Activated CD4-positive, alpha-beta T cell treated with anti-CD3 and anti-CD28 coated beads for 24 hours (primary cell): ENCODE results near the gene THSD4.
"Not testable (repeated sequence)": the region's sequence is repeated elsewhere in the genome, so short reads cannot be mapped to it uniquely, and the experiment has no call there.

Source experiments
- DNase-seq, 2 donors: peaks; one replicate each; pipeline ENCODE4 v3.0.0-alpha.2; 2020; ENCODE audit warnings: low read depth in 2 of 2

Gene THSD4

DNA sequence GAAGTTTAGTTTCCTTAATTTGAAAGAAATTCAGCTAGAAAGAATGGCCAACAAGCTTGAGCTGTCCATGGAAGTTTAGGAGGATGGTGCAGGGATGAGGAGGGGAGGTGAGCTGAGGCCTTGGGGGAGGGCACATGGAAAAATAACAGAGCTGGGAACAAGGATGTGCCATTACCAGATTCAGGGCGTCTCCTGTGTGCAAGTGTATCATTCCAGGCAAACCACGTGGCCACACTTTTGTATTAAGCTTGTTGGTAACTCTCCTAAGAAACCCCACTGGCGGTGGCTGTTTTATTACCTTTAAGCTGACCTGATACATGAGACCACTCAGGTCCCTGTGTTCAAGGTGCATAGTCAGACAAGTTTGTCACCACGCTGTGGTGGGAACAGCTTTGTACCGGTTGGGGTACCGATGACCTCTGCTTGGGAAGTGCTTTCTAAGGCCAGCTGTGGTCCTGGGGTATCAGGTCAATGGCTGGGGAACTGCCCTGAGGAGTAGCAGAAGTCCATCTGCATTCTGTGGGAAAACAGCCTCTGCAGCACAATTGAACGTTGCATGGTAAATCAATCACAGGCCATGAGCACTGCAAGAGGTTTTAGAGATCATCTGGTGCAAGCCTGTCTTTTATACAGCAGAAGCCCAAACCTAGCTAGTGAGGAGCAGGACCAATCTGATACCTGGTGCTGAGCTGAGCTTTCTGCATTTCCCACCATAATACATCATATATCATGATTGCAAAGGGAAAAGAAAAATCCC, 235.5 kb downstream of the THSD4 start:
- no peak for DNase-seq

DNA sequence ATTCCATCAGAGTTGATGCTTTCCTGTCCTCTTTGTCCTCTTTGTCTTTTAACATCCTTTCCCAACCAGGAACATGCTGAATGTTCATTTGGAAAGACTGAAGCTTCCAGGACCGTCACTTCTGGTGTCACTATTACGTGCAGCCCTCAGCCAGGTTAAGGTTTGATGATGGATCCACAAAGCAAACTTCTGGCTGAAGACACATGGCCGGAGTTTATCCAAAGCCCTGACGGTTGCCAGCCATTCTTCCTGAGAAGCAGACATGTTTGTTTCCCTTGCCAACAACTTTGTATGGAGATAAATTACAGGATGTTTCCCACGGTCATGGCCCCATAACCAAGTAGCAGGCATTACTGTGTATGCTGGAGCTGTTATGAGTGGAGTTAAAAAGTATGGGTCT, 236.9 kb downstream of the THSD4 start:
- no peak for DNase-seq

DNA sequence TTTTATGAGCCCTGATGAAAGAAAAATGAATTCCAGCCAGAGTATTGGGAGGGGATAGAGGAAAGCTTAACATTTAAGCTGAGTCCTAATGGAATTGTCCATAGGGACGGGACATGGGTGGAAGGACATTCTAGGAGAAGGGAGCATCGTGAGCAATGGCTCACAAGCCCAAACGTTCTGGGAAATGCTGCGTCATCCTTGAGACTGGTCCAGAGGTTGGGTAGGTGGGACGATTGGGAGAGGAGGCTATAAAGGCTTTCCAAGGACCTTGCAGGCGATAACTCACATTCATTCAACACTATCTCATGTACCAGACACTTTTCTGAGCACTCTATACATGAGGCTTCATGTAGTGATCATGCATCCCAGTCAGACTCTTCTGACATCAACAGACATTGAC, 237.5 kb downstream of the THSD4 start:
- no peak for DNase-seq

DNA sequence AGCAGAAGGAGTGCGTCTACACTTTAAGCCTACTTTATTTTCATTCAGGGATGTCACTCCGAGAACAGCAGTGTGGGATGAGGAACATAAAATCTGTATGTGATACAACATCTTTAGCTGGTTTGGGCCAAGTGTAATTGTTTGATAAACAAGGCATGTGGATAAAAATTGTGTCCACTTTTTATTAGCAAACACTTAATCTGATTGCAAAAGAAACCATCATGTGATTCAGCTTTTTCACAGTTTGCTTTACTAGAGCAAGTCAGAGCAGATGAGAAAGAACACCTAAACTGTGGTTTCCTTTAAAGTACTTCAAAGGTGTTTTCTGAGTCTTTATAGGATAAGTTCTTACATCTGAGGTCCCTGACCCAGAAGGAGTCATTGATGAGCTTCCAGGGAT, 237.9 kb downstream of the THSD4 start:
- no peak for DNase-seq

DNA sequence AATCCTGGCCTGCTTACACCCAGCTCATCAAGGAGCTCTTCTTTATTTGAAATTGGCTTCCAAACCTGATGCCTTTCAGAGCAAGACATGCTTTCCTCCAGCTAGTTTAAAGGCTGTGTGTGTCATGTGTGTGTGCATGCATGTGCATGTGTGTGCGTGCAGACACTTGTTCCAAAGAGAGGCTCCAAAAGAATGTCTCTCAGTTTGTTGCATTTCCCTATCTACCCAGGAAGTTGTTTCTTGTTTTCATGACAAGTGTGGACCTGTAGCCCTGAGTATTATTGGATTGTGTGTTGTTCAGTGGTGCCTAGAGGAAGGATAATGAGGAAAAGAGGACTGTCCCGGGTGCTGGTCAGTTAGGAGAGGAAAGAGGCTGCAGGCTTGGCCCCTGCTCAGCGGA, 240.0 kb downstream of the THSD4 start:
- no peak for DNase-seq

DNA sequence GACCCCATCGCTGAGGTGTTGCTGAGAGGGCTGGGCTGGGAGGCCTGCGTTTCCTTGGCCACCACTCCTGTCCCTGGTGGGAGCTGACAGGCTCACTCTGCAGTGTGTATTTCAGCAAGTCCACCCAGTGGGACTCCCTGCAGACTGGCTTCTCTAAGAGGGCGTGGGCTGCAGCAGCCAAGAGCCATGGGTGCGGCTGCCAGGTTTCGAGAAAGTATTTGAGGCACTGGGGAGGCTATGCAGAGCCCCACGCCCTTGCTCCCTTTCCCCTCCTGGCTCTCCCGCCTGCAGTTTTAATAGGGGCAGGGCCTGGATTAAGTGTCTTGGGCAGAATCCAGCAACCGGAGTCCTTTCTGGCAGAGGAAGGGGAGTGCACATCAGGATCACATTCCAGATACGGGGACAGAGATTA, 242.1 kb downstream of the THSD4 start:
- DNase-seq: no peak

DNA sequence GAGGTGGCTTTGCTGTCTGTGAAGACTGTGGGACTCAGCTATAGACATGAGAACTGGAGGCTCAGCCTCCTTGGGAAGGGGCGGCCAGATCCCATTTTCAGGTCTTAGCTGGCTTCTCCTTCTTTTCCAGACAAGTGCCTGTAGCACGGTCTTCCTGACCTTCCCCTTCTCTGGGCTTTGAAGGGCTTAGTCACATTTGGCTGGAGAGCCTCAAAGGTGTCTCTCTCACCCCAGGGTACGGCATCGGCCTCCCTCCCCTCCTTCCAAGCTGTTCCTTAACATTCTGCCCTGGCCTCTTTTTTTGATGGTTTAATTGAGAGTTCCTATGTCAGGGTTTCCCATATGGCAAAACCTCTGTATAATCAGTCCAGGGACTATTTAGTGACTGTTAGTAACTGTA, 242.7 kb downstream of the THSD4 start:
- DNase-seq: no peak

DNA sequence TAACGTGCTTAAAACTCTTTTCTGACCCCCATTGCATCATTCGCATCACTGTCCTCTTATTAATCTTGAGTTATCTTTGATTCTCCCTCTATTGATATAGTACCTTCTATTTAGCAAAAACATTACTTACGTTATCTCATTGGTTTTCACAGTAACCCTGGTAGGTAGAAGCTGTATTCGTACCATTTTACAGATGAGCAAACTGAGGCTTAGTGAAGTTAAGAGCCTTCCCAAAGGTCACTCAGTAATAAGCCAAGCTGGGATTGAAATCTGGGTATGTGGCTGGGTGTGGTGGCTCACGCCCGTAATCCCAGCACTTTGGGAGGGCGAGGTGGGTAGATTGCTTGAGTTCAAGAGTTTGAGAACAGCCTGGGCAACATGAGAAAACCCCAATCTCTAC, 244.0 kb downstream of the THSD4 start:
- no peak for DNase-seq

- no peak for DNase-seq
Measured at GRCh38 chr15:71362556-71362955, 247.3 kb downstream of the THSD4 start.

GRCh38 chr15:71362987-71363968, 248.0 kb downstream of the THSD4 start:
- no peak for DNase-seq

DNA sequence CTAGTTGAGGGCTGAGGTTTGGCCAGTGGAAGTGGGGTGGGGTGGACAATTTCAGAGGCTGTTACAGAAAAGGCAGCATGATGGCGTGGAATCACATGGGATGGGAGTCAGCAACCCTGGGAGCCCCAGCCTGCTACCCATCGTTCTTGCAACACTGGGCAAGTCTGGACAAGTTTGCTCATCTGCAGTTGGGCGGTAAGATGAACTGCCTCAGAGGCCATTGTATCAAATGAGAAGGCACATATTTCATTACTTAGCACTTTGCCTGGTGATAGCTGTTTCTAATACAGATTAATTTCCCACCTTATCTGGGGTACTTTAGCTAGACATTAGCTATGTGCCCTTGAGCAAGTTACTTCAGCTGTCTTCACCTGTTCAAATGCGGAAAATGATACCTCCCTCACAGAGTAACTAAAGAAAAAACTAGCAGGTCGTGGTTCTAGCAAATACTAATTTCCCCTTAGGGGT, 248.9 kb downstream of the THSD4 start:
- no peak for DNase-seq

- DNase-seq: no peak
Measured at GRCh38 chr15:71366522-71366921, 251.3 kb downstream of the THSD4 start.

- no peak for DNase-seq
Measured at GRCh38 chr15:71366926-71367325, 251.7 kb downstream of the THSD4 start.

- DNase-seq: not testable (repeated sequence)
Measured at GRCh38 chr15:71367737-71368136, 252.5 kb downstream of the THSD4 start.

DNA sequence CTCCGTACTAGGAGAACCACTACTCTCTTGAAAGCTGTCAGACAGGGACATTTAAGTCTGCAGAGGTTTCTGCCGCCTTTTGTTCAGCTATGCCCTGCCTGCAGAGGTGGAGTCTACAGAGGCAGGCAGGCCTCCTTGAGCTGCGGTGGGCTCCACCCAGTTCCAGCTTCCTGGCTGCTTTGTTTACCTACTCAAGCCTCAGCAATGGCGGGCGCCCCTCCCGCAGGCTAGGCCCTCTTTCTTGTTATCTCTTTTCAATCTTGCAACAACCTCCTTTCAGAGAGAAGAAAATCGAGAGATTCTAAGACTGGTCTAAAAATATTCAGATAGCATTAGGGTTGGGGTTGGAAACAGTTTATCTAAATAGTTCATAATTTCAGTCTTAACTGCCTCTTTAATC, 257.5 kb downstream of the THSD4 start:
- not testable (repeated sequence) for DNase-seq

DNA sequence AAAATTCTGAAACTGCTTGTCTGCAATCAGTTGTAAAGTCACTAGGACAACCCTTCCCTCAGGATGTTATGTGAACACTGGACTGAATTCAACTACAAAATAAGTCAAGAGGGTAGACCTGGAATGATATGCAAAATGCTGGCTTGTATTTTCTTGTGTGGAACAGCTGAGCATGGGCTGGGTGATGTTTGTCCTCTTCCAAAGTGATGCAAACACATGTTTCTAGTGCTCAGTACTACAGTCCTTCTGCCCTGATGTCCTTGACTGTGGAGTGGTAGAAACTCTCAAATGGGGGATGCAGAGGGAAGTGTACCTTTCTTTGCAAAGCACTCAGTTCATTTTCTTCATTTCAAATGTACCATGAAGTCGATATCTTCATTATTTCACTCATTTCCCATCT, 258.6 kb downstream of the THSD4 start:
- no peak for DNase-seq

GRCh38 chr15:71374607-71375352, 259.5 kb downstream of the THSD4 start:
- no peak for DNase-seq

GRCh38 chr15:71375934-71376333, 260.7 kb downstream of the THSD4 start:
- no peak for DNase-seq

GRCh38 chr15:71379893-71380292, 264.6 kb downstream of the THSD4 start:
- DNase-seq: no peak

DNA sequence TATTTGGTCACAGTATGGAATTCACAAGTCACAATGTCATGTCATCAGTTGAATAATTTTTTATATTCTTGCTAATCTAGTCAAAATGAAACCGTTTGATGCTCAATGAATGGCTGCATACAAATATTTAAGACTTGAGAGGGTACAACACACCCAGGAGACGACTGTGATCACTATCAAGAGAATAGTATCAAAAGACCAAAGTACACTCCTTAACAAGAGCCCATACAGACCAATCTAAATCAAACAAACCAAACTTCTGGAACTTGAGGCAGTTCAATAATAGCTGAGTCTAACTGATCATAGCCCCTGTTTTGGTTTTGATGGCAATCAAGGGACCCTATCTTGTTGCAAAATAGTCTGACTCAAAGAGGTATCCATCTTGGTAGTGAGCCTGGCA, 265.1 kb downstream of the THSD4 start:
- DNase-seq: no peak

GRCh38 chr15:71384501-71384900, 269.2 kb downstream of the THSD4 start:
- no peak for DNase-seq

GRCh38 chr15:71385026-71385425, 269.8 kb downstream of the THSD4 start:
- no peak for DNase-seq
